AG10803 (cell line): ENCODE measurements around the gene DGKD.

Source experiments
- DNase-seq: peaks from one replicate; pipeline ENCODE4 v3.0.0; 2010; ENCODE audit warnings: low read depth
- H3K4me3 ChIP-seq: 2 replicates; pipeline ENCODE4 v1.5.1; 2011; ENCODE audit warnings: mild to moderate bottlenecking, low read length, control low read depth
- TF ChIP-seq, protein P1 (sequence below): conservative IDR thresholded peaks from 2 replicates; pipeline ENCODE4 v1.5.1; 2011; ENCODE audit warnings: mild to moderate bottlenecking, low read length, control low read depth, inconsistent platforms

The DGKD gene

GRCh38 chr2:233379441-233379840 is 25.1 kb downstream of the DGKD start:
- no peak for DNase-seq
- no peak overlapping the region for H3K4me3 ChIP-seq
- TF ChIP-seq, protein P1, sequence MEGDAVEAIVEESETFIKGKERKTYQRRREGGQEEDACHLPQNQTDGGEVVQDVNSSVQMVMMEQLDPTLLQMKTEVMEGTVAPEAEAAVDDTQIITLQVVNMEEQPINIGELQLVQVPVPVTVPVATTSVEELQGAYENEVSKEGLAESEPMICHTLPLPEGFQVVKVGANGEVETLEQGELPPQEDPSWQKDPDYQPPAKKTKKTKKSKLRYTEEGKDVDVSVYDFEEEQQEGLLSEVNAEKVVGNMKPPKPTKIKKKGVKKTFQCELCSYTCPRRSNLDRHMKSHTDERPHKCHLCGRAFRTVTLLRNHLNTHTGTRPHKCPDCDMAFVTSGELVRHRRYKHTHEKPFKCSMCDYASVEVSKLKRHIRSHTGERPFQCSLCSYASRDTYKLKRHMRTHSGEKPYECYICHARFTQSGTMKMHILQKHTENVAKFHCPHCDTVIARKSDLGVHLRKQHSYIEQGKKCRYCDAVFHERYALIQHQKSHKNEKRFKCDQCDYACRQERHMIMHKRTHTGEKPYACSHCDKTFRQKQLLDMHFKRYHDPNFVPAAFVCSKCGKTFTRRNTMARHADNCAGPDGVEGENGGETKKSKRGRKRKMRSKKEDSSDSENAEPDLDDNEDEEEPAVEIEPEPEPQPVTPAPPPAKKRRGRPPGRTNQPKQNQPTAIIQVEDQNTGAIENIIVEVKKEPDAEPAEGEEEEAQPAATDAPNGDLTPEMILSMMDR = no peak

- TF ChIP-seq, protein P1 = no peak
- no peak for DNase-seq
- H3K4me3 ChIP-seq = no peak overlapping the region
These were observed 26.0 kb downstream of the DGKD start for GRCh38 chr2:233380132-233380895.

DNA sequence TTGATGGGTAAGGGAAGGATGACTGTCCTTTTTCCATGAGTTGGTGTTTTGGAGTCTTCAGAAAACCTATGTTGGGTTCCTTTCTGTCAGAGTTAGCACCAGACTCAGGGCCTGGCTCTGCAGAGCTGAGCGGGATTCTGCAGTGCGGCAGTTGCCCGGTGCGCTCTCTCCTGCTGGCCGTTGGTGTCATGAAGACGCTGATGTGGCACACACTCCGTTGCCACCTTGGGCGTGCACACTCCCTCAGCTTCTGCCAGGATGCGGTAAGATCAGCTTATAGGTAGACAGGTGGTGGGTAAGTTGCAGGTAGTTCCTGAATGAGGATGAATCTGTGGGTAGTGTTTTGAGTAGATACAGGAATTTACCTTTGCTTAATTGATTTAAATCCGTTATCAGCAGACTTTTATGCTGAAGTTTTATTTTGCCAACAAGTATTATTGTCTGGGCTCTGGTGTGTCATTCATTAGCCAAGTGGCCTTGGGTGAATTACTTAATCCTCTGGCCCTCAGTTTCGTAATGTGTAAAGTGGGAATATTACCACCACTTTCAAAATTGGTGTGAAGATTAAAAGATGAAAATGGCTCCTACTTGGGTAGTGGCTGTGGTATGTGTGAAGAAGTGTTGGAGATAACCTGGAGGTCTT is 26.8 kb downstream of the DGKD start:
- DNase-seq = no peak
- TF ChIP-seq, protein P1 = no peak
- no peak overlapping the region for H3K4me3 ChIP-seq

DNA sequence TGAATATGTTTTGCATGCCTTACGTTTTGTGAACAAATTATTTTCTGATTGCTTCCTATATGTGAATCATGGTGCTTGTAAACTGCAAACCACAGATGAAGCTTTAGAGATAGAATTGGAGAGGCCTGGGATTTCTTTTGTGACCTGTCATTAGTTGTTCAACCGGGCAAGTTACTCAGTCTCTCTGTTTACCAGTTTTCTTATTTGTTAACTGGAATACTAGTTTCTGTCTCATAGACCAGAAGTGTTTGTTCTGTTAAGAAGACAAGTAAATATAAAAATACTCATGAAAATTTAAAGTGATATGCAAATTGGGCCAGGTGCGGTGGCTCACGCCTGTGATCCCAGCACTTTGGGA is 27.3 kb downstream of the DGKD start:
- DNase-seq = no peak
- TF ChIP-seq, protein P1 = no peak

DNA sequence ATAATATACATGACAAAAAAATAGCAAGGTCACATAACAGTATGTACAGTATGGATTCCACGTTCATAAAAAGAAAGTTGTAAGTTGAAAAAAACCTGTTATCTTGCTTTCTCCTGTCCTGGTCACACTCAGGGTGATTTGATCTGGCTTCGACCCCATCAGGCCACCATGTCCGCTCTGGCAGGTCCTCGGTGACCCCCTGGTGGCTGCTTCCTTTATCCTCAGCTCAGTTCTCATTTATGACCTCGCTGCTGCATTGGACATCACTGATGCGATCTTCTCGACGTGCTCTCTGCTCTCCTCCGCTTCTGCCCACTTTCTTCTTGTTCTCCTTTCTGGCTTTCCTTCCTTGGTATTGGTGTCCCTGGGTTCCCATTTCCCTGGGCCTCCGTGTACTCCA is 29.7 kb downstream of the DGKD start:
- no peak overlapping the region for H3K4me3 ChIP-seq
- TF ChIP-seq, protein P1 = no peak
- DNase-seq = no peak

More for the DNA sequence above, 27.3 kb downstream of the DGKD start:
- no peak overlapping the region for H3K4me3 ChIP-seq

- DNase-seq = no peak
- no peak overlapping the region for H3K4me3 ChIP-seq
- TF ChIP-seq, protein P1 = no peak
These were observed 30.7 kb downstream of the DGKD start for GRCh38 chr2:233384811-233385488.

- TF ChIP-seq, protein P1 = no peak
- no peak overlapping the region for H3K4me3 ChIP-seq
- no peak for DNase-seq
These were observed 31.3 kb downstream of the DGKD start for GRCh38 chr2:233385489-233386044.
